ENCODE results near the gene MKRN2.

GRCh38 chr3:12593473-12593872 is 36.6 kb downstream of the MKRN2 start:
- TF ChIP-seq, protein P1, sequence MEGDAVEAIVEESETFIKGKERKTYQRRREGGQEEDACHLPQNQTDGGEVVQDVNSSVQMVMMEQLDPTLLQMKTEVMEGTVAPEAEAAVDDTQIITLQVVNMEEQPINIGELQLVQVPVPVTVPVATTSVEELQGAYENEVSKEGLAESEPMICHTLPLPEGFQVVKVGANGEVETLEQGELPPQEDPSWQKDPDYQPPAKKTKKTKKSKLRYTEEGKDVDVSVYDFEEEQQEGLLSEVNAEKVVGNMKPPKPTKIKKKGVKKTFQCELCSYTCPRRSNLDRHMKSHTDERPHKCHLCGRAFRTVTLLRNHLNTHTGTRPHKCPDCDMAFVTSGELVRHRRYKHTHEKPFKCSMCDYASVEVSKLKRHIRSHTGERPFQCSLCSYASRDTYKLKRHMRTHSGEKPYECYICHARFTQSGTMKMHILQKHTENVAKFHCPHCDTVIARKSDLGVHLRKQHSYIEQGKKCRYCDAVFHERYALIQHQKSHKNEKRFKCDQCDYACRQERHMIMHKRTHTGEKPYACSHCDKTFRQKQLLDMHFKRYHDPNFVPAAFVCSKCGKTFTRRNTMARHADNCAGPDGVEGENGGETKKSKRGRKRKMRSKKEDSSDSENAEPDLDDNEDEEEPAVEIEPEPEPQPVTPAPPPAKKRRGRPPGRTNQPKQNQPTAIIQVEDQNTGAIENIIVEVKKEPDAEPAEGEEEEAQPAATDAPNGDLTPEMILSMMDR (IDR thresholded peaks at IDR 0.05) = no peak
- no peak for TF ChIP-seq POLR2A (IDR thresholded peaks at IDR 0.05)
